ENCODE measurements around the gene MORC2. TPM values are rescaled to one million over a fixed set of nuclear protein-coding genes. Genes with fewer than 3 reads are reported as not detected.
A peak's percentile ranks its signal among the peaks of the same experiment; 100 is the strongest.

The MORC2 gene
- 20.0 TPM for total RNA-seq
- long read RNA-seq, full-length matches to known transcripts: 15 of 33 reads
- long read RNA-seq, partial matches to known transcripts: 8 of 33 reads
- long read RNA-seq, other reads (novel, unspliced or antisense): 10 of 33 reads

GRCh38 chr22:30968015-30968923 lies at the start of gene MORC2:
MORC2 (minus strand) TSS chr22:30968774; CDS start chr22:30967889, 885 bp downstream.
- peaks cover 27% of the 10 kb centered on the region for H3K4me1 ChIP-seq
- H3K4me3 ChIP-seq: peak within 1 kb of the TSS; percentile 82
- H3K9me3 ChIP-seq: no peaks in the 10 kb centered on the region
- H3K36me3 ChIP-seq: peaks cover 18% of the 10 kb centered on the region
- DNase-seq: peak; percentile 86
- TF ChIP-seq CTCF (IDR thresholded peaks at IDR 0.05): no peak
- H3K27ac ChIP-seq: peak within 1 kb of the TSS; percentile 95
- peak; percentile 61 for ATAC-seq
- intact Hi-C loops (cut with DNase I): loop anchor here (5.0 kb wide), 1 partner anchor 114 kb away; the partner anchor contains the start of gene SMTN
- H3K27me3 ChIP-seq: no peaks in the 10 kb centered on the region

GRCh38 chr22:31005535-31005934 lies 37.0 kb upstream of the MORC2 start:
- intact Hi-C loops (cut with DNase I): no loop called here
- H3K36me3 ChIP-seq: no peaks in the 10 kb centered on the region
- ATAC-seq (no peak), DNase-seq (no peak)
- TF ChIP-seq CTCF (IDR thresholded peaks at IDR 0.05): no peak
- peaks cover 6% of the 10 kb centered on the region for H3K9me3 ChIP-seq
- no peak overlapping the region for H3K27ac ChIP-seq
- H3K4me1 ChIP-seq: no peaks in the 10 kb centered on the region
- no peak overlapping the region for H3K4me3 ChIP-seq
- H3K27me3 ChIP-seq: no peaks in the 10 kb centered on the region

- Histone ChIP-seq H3K27me3 (no peaks in the 10 kb centered on the region), H3K4me3 (no peak overlapping the region), H3K27ac (no peak overlapping the region), H3K4me1 (no peaks in the 10 kb centered on the region), H3K36me3 (no peaks in the 10 kb centered on the region), H3K9me3 (peaks cover 6% of the 10 kb centered on the region)
- DNase-seq (no peak), ATAC-seq (no peak)
- intact Hi-C loops (cut with DNase I): no loop called here
- no peak for TF ChIP-seq CTCF (IDR thresholded peaks at IDR 0.05)
Observed at GRCh38 chr22:31001124-31001770, 32.7 kb upstream of the MORC2 start.

- intact Hi-C loops (cut with DNase I): no loop called here
- no peak overlapping the region for H3K4me3 ChIP-seq
- no peaks in the 10 kb centered on the region for H3K36me3 ChIP-seq
- H3K27me3 ChIP-seq: no peaks in the 10 kb centered on the region
- no peak overlapping the region for H3K27ac ChIP-seq
- TF ChIP-seq CTCF (IDR thresholded peaks at IDR 0.05): no peak
- DNase-seq (no peak), ATAC-seq (no peak)
- H3K9me3 ChIP-seq: no peaks in the 10 kb centered on the region
- H3K4me1 ChIP-seq: no peaks in the 10 kb centered on the region
Observed at GRCh38 chr22:30998329-30998728, 29.8 kb upstream of the MORC2 start.

GRCh38 chr22:30996462-30996861 lies 27.9 kb upstream of the MORC2 start:
- Histone ChIP-seq H3K4me3 (no peak overlapping the region), H3K4me1 (no peaks in the 10 kb centered on the region), H3K36me3 (no peaks in the 10 kb centered on the region), H3K9me3 (no peaks in the 10 kb centered on the region), H3K27me3 (no peaks in the 10 kb centered on the region), H3K27ac (no peak overlapping the region)
- no peak for ATAC-seq
- TF ChIP-seq CTCF (IDR thresholded peaks at IDR 0.05): no peak
- DNase-seq: no peak
- intact Hi-C loops (cut with DNase I): no loop called here

Data from upper lobe of right lung (tissue), 1 donor.